Cardiac fibroblast (primary cell): ENCODE results near the gene GJE1.
A peak's percentile ranks its signal among the peaks of the same experiment; 100 is the strongest.

Experiments used
- DNase-seq, 2 donors: peaks; one replicate each; pipeline versions ENCODE4 v3.0.0 to v3.0.0-alpha.2; 2010; ENCODE audit warnings: low read depth in 2 of 2
- H3K4me3 ChIP-seq, 2 donors: replicated peaks in 1 of 2; 1 replicate in 1 of 2; 2 replicates in 1 of 2; pipeline ENCODE4 v1.5.1; 2011; ENCODE audit warnings: low read depth in 2 of 2, low read length in 2 of 2, mild to moderate bottlenecking in 2 of 2, moderate library complexity in 1 of 2
- CTCF ChIP-seq: IDR thresholded peaks from one replicate; pipeline ENCODE4 v1.5.1; 2011; ENCODE audit warnings: low read depth, mild to moderate bottlenecking, low read length, inconsistent platforms

Gene GJE1

GRCh38 chr6:142165227-142165626 lies 32.5 kb downstream of the GJE1 start:
- DNase-seq: peak; percentile 13 to 19
- H3K4me3 ChIP-seq: no peak overlapping the region
- no peak for TF ChIP-seq CTCF

- peak in 1 of 2 donors; percentile 31 for DNase-seq
- H3K4me3 ChIP-seq: no peak overlapping the region
- no peak for TF ChIP-seq CTCF
Observed at GRCh38 chr6:142167071-142167470, 34.3 kb downstream of the GJE1 start.

GRCh38 chr6:142167486-142167885 lies 34.8 kb downstream of the GJE1 start:
- H3K4me3 ChIP-seq: no peak overlapping the region
- DNase-seq: peak; percentile 40 to 43
- TF ChIP-seq CTCF: no peak

DNA sequence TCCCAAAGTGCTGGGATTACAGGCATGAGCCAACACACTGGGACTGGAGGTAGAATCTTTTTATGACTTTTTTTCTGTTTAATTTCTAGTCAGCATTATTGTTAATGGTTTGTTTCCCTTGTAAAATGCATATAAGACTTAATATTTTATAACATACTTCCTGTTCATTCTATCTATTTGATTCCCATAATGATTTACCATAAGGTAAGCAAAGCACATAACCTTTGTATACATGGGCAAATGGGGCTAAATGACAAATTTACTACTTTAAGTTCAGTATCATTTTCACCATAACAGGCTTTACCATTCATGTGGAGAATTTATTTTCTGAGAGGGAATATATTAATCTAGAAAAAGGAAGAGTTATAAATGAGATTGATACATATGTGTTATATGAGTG lies 38.6 kb downstream of the GJE1 start:
- TF ChIP-seq CTCF: no peak
- DNase-seq: no peak
- no peak overlapping the region for H3K4me3 ChIP-seq

DNA sequence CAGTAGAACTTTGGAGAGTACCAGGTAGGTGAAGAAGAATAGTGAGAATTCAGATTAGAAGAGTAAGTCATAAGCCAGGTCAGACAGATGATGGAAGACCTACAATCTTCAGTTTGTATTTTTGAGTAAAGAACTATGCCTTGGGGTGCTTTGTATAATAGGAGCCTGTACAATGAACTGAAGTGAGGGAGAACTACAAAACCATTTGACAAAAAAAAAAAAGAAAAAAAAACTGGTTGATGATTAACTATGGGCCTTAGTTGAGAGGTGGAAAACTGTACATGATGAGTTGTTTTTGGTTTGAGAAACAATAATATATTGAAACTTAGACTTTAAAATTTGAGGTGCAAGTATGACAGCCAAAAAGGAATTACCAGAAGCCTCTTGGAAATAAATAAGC lies 40.0 kb downstream of the GJE1 start:
- TF ChIP-seq CTCF: no peak
- DNase-seq: no peak
- no peak overlapping the region for H3K4me3 ChIP-seq

DNA sequence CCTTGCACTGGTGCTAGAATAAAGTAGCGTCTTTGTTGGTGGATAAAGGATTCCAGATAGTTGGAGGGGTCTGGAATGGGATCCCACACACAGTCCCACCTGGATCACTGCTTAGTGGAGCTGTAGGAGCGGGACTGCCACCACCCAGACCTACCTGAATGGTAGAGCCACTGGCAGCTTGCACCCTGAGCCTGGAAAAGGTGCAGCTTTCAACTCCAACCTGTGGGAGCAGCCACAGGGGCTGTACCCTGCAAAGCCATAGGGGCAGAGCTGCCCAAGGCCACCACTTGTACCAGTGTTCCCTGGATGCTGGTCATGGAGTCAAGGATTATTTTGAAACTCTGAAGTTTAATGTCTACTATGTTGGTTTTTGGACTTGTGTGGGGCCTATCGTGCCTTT lies 41.3 kb downstream of the GJE1 start:
- no peak overlapping the region for H3K4me3 ChIP-seq
- TF ChIP-seq CTCF: no peak
- no peak for DNase-seq

DNA sequence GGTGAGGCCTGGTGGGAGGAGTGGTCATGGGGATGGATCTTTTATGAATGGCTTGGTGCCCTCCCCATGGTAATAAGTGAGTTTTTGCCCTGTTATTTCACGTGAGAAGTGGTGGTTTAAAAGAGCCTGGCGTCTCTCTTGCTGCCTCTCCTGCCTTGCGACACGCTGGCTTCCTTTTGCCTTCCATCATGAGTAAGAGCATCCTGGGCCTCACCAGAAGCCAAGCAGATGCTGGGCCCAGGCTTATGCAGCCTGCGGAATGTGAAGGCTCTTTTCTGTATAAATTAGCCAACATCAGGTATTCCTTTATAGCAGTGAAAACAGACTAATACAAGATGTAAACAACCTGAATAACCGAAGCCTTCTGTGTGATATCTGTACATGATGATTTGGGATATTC lies 42.0 kb downstream of the GJE1 start:
- H3K4me3 ChIP-seq: no peak overlapping the region
- DNase-seq: no peak
- TF ChIP-seq CTCF: no peak
